Measurements from ENCODE around the gene AGXT2.

Gene AGXT2, protein sequence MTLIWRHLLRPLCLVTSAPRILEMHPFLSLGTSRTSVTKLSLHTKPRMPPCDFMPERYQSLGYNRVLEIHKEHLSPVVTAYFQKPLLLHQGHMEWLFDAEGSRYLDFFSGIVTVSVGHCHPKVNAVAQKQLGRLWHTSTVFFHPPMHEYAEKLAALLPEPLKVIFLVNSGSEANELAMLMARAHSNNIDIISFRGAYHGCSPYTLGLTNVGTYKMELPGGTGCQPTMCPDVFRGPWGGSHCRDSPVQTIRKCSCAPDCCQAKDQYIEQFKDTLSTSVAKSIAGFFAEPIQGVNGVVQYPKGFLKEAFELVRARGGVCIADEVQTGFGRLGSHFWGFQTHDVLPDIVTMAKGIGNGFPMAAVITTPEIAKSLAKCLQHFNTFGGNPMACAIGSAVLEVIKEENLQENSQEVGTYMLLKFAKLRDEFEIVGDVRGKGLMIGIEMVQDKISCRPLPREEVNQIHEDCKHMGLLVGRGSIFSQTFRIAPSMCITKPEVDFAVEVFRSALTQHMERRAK

DNA sequence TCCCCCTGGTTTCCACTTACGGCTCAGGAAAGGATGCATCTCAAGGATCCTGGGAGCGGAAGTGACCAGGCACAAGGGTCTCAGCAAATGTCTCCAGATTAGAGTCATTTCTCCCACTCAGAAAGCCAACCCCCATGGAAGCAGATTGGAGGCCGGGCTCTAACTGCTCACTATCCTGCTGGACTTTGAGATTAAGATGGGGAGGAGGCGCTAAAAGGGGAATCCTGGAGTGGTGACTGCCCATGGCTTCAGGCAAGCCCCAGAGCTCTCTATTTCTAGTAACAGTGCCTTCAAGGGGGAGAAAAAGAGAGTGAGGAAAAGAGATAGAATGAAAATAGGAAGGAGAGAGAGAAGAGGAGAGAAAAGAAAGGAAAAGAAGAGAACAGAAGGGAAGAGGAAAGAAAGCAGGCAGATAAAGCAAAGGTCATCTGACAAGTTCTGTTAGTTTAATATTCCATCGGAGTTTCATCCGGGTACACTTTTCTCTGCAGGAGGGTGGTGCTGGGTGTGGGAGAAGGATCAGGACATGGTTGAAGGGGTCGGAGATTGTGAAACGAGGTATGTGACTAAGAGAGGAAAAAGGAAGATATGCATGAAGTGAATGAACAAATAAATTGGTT, at the start of gene AGXT2:
Gene AGXT2 (minus strand): TSS at position 165 of the 620 bp plus-strand sequence. CDS start 57 bp downstream, at position 108.
- H3K4me3 ChIP-seq (ENCODE audit: low read depth, low read length), result no peak within 1 kb of the TSS
- in situ Hi-C loops (cut with HindIII; ENCODE audit: low sequenced_read_pairs), result no loop called here
- DNase-seq (ENCODE audit: low read depth, low spot score), result no peak
- TF ChIP-seq, protein P1, sequence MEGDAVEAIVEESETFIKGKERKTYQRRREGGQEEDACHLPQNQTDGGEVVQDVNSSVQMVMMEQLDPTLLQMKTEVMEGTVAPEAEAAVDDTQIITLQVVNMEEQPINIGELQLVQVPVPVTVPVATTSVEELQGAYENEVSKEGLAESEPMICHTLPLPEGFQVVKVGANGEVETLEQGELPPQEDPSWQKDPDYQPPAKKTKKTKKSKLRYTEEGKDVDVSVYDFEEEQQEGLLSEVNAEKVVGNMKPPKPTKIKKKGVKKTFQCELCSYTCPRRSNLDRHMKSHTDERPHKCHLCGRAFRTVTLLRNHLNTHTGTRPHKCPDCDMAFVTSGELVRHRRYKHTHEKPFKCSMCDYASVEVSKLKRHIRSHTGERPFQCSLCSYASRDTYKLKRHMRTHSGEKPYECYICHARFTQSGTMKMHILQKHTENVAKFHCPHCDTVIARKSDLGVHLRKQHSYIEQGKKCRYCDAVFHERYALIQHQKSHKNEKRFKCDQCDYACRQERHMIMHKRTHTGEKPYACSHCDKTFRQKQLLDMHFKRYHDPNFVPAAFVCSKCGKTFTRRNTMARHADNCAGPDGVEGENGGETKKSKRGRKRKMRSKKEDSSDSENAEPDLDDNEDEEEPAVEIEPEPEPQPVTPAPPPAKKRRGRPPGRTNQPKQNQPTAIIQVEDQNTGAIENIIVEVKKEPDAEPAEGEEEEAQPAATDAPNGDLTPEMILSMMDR (IDR thresholded peaks at IDR 0.05; ENCODE audit: low read depth, low read length), result no peak

DNA sequence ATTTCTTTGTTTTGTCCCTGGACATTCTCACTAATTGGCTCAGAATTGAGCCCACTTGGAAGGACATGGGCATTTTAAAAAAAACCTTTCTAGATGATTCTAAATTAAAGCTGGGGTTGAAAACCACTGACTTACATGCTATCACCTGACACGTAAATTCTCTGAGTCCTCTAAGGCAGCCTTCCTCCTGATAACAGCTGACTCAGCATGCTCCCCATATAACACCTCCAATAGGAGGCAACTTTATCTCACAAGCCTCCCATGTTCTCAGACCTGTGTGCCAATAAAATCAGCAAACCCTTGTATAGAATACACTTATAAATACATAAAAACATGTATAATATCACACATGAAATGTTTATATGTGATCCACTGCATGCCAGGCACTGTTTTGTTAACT, 49.2 kb upstream of the AGXT2 start:
- no peak overlapping the region for H3K4me3 ChIP-seq (ENCODE audit: low read depth, low read length)
- no peak for DNase-seq (ENCODE audit: low read depth, low spot score)
- TF ChIP-seq, protein P1 (IDR thresholded peaks at IDR 0.05; ENCODE audit: low read depth, low read length), result no peak
- in situ Hi-C loops (cut with HindIII; ENCODE audit: low sequenced_read_pairs), result no loop called here

DNA sequence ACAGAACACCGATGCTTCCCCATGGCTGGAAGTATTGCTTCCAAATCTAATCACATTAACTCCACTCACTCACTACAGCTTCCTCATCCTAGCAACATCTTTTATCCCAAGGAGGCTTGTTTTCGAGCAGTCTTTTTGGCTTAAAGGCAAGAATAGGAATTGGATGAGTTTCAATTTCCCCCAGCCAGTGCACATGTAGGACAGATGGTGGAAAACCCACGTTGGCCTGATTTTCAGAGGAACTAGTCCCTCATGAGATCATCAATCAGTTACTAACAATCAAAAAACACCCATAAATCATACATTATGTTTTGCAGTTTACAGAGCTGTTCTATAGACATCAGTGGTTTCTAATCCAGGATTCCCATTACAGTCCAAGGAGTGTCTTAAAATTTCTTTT, 48.5 kb upstream of the AGXT2 start:
- TF ChIP-seq, protein P1 (IDR thresholded peaks at IDR 0.05; ENCODE audit: low read depth, low read length), result no peak
- DNase-seq (ENCODE audit: low read depth, low spot score), result no peak
- in situ Hi-C loops (cut with HindIII; ENCODE audit: low sequenced_read_pairs), result no loop called here
- no peak overlapping the region for H3K4me3 ChIP-seq (ENCODE audit: low read depth, low read length)

DNA sequence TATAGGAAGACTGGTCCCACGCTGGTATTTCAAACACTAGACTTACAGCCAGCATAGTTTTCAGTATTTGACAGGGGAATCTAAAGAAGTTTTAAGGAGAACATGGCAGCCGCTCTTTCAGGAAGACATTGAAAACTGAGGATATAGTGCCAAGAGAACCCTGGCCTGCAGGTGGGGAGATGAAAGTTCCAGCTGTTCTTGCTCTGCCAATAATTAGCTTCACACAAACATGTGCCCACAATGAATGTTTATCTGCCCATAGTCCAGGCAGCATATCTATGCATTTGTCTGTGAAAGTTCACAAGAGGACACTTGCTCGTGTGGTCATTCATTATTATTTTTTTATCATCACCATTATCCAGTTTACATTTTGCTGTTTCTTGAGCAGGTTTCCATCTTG, 47.6 kb upstream of the AGXT2 start:
- DNase-seq (ENCODE audit: low read depth, low spot score), result no peak
- TF ChIP-seq, protein P1 (IDR thresholded peaks at IDR 0.05; ENCODE audit: low read depth, low read length), result no peak
- H3K4me3 ChIP-seq (ENCODE audit: low read depth, low read length), result no peak overlapping the region
- in situ Hi-C loops (cut with HindIII; ENCODE audit: low sequenced_read_pairs), result no loop called here

DNA sequence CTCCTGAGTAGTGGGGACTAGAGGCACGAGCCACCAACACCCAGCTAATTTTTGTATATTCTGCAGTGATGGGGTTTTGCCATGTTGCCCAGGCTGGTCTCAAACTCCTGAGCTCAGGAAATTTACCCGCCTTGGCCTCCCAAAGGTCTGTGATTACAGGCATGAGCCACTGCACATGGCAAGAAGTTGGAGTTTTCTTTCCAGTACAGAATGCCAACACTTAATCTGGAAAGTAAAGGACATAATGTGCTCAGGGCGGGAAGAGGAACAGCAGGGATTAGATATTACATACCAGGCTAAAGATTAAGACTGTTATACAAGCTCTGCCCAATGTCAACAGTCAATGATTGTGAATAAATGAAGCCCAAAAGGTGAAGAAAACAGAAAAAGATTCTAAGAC, 47.2 kb upstream of the AGXT2 start:
- TF ChIP-seq, protein P1 (IDR thresholded peaks at IDR 0.05; ENCODE audit: low read depth, low read length), result no peak
- in situ Hi-C loops (cut with HindIII; ENCODE audit: low sequenced_read_pairs), result no loop called here
- no peak overlapping the region for H3K4me3 ChIP-seq (ENCODE audit: low read depth, low read length)
- no peak for DNase-seq (ENCODE audit: low read depth, low spot score)

DNA sequence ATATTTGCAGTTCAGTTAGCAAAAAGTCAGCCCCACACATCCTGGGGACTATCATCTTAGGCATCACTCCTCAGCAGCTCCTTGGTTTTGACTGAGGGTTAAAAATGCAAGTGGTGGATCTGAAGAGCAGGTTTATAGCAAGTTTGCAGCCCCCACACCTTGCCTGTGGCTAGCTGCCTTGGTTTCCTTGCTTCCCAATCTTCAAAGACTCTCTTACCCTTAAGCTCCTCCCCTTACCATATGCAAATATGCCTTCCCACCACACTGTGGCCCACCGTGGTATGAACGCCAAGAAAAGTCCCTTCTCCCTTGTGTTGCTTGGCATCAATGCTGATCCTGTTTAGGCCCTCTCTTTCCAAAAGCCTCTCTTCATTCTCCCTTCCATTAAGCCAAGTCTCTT, 45.0 kb upstream of the AGXT2 start:
- in situ Hi-C loops (cut with HindIII; ENCODE audit: low sequenced_read_pairs), result no loop called here
- TF ChIP-seq, protein P1 (IDR thresholded peaks at IDR 0.05; ENCODE audit: low read depth, low read length), result no peak
- no peak for DNase-seq (ENCODE audit: low read depth, low spot score)
- H3K4me3 ChIP-seq (ENCODE audit: low read depth, low read length), result no peak overlapping the region
